Glomerular endothelial cell (primary cell): ENCODE measurements around the gene FAM78A. TPM values are rescaled to one million over a fixed set of nuclear protein-coding genes. Genes with fewer than 3 reads are reported as not detected.
"Not testable (repeated sequence)": the region's sequence is repeated elsewhere in the genome, so short reads cannot be mapped to it uniquely, and the experiment has no call there.

Experiments used
- DNase-seq: peaks from one replicate; pipeline ENCODE4 v3.0.0-alpha.2; 2011; ENCODE audit warnings: low read depth, low spot score; ENCODE audit errors: extremely low read depth
- total RNA-seq: library from RNA; depleted of rRNA; stranded (reverse); fragments of >200 nt; gene quantifications from 2 replicates; pipeline ENCODE4 v1.2.3, GENCODE V29; 2015

Gene FAM78A
- total RNA-seq, 1 donor from 2014 or later, result 25.2 TPM

DNA sequence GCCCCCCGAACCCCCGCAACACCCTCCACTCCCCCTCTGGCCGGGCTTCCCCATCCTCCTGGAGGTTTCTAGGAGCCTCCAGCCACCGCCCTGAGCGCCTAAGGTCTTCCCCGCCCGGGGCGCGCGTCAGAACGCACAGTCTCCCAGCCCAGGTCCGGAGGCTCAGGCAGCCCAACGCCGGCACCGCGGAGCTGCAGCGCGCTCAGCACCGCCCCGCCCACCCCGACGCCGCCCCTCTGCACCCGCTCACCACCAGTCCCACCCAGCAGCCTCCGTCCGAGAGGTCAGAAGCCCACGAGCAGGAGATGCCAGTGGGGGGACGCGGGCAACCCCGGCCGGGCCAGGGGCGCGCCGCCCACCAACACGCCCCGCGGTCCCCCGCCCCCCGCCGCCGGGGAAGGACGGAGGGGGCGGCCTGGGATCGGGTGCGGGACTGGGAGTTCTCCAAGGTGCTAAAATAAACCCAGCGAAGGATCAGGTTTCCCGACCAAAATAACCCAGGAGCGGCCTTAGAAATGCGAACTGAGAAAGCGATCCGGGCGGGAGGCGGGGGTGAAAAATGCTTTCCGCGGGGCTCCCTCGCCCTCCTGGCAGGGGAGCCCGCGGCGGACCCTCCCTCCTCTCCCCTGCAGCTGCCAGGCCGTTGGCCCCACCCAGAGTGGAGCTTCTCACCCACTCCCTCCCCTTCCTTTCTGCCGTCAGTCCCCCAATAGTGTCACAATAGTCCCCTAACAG, 6.5 kb upstream of the FAM78A start:
- DNase-seq, result no peak

DNA sequence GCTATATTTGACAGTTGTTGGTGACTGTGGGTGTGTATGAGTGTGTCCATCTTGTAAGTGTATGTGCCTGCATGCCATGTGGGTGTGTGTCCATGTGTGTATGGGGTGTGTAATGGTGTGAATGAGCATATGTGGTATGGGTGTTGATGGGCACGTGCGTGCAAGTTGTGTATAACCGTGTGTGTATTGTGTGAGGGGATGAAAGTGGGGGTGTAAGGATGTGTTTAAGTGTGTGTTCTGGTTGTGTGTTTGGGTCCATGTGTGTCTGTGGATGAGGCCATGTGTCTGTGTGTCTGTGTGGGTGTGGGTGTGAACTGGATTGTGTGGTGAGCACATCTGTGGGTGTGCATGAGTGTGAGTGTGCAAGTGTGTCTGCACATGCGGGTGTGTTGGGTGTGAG, 5.9 kb upstream of the FAM78A start:
- no peak for DNase-seq

DNA sequence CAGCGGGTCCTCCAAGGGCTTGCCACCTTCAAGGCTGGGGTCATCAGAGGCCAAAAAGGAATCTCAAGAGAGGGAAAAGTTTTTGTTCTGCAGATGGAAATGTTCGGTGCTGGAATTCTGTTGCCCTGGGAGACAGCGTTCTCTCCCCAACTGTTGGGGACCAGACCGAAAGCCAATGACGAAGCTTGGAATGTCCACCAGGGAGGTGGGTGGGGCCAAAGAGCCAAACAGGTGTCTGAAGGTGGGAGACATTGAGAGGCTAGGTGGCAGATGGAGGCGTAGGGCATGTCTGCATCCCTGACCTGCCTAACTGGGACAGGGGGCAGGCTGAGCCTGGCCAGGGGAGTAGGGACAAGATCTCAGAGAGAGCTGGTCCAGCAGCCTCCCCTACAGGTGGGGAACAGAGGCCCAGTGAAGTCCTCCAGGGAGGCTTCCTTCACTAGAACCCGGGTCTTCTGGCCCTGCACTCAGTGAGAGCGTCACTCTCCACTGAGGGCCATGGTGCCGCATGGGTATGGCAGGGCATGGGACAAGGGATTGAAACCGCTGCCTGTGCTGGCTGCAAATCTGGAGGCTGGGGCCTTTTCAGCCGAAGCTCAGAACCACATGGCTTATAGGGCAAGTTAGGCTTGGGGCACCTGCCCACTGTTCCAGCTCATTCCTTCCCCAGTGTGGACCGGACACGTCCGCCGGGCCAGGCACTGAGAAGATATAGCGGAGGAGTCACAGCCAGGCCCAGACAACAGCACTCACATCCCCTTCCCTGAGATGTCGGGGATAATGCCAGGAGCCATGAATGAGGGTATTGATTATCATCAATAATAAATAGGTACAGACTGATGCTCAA, 5.0 kb upstream of the FAM78A start:
- DNase-seq, result no peak

DNA sequence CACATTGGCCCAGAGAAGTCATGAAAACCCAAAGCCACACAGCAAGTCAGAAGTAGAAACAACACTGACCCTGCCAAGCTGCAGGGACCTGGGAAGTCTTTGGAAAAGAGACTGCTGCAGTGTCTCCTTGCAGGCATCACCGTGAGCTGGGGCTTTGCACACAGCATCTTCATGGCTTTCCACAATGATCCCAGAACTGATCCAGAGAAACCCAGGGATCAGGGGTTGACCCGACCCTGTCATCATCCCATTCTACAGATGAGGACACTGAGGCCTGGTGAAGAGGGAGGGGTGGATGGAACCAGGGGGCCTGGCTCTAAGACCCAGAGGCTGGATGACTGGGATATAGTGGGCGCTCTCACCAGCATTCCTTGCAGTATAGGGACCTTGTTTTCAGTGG, 4.3 kb upstream of the FAM78A start:
- DNase-seq, result no peak

DNA sequence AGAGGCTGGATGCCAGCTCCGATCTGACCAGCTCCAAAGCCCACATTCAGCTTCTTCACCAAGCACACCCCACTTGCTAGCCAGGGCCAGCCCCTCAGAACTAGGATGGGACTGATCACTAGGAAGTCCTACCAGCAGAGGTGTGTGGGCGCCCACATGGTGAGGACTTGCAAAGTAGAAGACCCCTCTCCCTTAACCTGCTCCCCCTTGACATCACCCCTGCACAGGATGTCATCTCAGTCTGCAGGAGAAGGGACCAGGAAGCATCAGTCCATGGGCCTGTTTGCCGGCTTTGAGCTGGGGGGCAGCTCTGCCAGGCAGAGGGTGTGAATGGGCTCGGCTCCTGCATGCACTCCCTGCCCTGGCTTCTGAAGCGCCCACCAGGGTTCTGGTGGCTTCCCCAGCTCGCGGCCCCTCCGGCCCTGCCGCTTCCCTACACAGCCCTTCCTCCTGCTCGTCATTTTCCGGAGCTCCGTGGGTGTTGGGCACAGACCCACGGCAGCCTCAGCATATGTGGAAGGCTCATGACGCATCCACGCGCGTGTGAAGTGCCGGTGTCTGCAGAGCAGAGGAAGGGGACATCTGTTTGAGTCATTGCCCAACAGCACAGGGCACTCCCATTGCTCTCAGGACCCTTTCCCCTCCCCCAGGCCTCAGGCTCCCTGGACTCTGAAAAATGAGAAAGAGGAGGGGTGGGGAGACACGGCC, 3.7 kb upstream of the FAM78A start:
- DNase-seq, result no peak

DNA sequence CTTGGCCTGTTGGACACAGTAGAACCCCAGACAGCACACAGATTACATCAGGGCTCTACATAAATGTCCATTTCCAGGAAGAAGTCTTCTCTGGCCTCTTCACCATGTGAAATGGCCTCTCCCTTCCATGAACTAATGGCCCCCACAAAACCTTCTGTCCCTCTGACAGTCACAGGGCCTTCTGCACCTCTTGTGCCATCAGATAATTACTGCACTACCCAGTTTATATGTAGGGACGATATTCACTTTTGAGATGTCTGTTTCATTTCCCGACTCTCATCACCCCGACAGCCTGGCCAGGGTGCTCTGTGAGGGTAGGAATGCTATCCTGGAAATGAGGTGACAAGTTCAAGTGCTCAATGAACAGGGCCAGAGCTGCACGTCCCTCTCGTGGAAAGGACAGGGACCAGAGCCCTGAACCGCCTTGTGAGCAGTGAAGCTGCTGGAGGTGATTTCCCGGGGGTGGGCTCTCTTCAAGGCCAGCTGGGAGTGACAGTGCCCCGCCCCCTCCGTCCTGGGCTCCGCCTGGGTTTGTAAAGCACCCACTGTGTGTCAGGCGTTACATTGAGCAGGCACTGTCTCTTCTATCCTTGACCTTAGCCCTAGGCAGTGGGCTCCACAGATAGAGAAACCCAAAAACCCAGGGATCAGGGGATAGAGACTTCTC, 3.0 kb upstream of the FAM78A start:
- DNase-seq, result no peak

DNA sequence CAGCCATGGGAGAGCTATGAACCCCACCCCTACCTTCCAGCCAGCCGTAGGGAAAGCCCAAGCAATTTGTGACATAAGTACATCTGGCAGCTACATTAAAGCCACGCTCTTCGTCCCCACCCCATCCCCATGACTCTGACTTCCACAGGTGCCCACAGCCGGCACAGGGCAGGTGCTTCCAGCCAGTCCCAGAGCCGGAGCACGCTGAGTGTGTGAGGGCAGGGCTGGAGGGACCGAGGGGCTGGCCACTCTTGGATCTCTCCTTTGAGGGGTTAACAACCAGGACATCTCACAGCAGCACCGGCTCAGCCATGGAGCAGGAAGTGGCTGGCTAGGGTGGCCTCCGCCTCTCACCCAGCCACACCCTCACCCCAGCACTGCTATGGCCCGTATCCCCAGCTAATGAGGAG, 2.4 kb upstream of the FAM78A start:
- no peak for DNase-seq

DNA sequence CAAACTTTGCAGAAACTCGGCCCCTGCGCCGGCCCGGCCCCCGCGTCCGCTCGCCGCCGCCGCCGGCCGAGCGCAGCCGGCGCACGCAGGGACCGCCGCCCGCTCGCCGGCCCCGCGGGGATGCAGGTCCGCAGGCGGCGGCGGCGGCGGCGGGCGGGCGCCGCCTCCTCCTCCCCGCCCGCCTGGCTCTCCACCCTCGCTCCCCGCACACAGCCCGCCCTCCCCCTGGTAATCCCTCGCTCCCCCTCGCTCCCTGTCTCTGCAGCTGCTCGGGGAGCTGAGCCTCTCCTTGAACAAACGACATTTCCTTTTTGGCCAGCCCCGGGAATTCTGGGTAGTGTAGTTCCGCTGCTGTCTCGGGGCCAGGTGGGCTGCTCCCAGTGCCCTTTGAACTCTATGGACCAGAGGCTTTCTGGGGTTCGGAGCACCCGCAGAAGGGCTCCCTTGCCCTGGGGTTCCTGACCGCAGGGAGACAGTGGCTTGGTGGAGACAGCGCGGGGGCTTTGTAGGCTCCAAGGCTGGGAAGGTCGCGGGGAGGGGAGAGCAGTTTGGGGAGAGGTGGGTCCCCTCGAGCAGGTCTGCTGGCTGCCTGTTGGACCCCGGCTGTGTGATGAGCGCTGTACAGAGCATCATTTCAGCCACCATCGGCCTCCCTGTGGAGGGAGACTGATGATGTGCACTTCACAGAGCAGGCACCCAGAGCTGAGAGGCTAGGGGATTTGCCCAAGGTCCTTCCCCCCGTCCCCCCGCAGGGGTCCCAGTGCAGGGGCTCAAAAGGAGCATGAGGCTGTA, 1.8 kb upstream of the FAM78A start:
- DNase-seq, result peak; percentile 22

DNA sequence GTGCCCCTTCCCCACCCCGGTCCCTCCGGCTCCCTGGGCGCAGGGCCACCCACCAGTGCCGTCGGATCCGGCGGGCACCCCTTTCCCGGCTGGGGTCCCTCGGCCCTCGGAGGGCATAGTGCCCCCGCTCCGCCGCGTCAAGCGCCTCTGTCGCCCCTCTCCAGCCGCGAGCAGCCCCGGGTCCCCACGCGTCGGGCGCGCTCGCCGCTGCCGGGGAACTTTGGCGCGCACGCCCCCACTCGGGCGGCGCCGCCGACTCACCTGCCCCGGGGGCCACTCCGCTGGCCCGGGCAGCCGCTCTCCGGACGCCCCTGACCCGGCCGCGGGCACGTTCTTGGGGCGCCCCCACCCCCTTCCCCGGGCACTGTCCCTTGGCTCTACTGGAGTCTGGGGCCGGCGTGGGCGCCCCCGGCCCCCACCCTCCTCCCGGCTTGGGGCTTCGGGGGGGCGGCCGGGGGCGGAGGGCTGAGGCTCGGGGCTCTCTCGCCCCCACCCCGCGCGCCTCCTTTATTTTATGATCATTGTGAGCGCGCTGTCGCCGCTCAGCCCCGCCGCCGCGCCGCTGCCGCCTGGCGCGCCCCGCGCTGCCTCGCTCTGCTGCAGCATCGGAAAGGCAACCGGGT, 1.1 kb upstream of the FAM78A start:
- DNase-seq, result no peak

DNA sequence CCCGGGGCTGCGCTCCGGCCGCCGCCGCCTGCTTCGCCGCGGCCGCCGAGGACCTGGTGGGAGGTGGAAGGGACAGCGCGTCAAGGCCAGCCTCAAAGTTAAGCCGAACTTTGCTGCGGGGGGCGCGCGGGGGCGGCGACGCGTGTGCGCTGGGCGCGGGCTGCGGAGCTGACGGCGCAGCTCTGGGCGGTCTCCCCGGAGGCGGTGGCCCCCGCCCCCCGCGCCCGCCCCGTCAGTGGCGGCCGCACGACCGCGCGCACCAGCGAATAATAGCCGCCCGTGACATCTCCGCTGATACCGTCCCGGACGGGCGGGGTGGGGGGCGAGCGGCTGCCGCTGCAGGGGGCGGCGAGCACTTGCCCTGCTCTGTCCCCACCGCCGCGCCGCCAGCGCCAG, 579 bp upstream of the FAM78A start:
- DNase-seq, result no peak

DNA sequence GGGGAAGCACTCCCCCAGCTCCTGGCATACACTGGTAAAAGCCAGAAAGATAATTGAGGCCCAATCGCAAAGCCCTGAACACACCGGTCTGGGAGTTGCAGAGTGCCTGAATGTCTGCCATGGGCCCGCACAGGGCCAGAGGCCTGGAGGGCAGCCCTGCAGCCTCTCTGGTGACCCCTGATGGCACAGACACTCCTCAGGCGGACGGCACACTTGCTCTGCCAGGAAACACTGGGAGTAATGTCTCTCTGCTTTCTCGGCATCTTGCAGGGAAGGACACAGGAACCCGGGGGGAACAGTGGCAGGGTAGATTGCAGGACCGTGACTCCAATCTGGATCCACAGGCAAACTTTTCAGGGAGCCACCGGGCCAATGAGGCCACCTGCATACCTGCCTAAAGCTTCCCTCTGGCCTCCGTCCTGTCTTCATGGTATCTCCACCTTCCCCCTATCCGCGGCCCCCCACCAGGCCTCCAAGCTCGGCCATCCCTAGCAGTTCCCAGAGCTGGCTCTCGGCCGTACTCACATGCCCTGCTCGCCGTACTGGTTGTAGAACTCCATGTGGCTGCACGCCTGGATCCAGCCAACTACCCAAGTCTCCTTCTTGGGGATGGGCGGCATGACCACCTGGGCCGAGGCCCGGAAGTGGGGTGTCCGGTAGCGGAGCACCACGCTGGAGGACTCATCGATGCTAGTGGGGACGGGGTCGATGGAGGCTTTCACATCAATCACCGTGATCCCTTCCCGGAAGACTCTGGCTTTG, 797 bp downstream of the FAM78A start:
- DNase-seq, result no peak

DNA sequence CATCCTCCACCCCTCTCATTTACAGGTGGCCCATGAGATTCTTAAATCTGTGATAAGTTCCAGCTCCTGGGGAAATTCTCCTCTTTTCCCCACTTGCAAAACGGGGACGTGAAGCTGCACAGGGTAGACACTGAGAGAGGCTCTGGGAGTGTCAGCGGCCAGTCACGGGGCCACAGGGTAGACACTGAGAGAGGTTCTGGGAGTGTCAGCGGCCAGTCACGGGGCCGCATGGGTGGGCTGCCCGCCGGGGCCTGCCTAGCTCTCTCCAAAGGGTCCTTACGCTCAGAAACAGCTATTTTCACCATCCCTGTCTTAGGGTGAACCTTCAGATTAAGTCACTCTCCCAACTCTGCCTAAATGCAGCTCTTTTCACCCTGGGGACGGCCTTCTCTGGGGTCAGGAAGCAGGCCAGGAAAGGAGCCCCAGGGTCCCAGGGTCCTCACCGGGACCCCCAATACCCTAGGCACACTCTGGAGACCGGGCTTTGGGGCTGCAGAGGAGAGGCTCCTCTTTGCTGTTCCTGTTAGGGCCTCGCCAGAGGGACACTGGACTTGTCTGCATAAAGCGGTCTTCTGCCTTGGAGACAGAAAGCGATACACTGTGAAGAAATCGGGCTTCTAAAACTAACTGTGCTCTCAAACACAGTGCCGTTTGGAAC, 1.5 kb downstream of the FAM78A start:
- no peak for DNase-seq

DNA sequence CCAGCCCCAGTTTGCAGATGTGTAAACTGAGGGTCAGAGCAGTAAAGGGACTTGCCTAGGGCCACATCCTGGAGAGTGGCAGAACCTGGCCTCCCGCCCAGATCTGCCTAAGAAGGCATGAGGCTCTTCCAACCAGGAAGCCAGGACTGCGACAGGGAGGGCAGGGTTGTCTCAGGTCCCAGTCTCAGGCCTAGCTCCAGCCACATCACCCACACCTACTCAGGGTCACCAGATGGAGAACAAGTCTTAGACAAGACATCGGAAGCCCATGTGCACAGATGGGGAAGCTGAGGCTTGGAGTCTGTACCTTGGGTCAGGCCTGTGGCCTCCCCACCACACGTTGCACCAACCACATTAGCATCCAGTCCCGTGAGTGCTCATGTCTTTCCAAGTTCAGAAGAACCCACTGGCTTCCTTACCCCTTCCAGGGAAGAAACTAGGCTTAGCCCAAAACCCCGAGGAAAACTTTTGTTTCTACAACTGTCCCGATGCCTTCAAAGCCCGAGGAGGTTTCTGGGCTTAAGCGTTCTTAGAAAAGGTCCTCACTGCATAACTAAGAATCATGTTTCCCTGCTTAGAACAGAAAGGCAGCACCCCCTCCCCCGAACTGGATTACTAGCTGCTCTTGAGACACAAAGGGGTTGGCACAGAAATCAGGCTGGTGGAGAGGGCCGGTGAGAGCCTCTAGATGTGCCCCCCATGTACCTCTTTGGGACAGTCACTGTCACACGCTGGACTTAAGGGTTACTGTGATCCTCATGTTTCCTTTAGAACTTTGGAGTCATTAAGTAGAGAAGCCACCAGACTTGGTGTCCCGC, 2.2 kb downstream of the FAM78A start:
- DNase-seq, result no peak

DNA sequence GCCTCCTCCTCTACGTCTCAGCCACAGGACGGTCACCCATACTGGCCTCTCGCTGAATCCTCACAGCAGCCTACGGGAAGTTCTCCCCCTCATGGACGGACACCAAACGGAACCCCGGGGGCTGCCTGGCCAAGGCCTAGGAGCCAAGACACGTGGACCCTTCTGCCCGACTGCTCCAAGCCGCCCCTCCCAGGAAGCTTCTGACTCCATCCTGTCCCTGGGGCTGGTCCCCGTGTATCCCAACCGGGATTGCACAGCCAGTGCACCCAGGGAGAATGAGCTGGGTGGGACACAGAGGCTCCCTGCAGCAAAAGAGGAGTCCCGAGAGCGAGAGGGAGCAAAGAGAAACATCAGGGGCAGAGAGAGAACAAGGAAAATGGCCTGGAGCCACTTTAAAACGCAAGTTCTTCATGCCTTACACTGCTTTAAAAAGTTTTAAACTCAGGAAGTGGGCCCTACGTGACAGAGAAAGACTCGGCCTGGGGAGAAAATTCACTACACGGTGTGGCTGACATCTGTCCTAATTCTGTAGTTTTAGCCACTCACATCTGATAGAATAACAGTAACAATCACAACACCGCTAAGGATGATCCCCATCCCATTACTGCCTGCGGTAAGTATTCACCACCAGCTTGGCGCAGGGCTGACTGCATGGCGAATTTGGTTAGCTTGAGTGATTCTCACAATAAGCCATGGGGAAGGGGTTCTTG, 3.0 kb downstream of the FAM78A start:
- no peak for DNase-seq

DNA sequence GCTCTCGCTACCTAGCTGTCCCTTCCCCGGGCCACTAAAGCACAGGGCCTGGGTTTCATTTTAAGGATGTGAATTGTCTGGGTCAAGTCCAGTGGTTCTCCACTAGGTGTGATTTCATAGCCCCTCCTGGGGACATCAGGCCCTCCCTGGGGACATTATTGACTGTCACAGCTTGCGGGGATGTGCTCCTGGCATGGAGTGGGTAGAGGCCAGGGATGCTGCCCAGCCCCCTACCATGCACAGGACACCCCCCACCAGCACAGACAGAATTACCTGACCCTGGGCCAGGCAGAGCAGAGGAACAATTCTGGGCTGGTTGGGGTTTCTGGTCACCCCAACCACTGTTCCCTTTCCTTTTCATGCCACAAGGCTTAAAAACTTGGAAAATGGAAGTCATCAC, 4.1 kb downstream of the FAM78A start:
- no peak for DNase-seq

DNA sequence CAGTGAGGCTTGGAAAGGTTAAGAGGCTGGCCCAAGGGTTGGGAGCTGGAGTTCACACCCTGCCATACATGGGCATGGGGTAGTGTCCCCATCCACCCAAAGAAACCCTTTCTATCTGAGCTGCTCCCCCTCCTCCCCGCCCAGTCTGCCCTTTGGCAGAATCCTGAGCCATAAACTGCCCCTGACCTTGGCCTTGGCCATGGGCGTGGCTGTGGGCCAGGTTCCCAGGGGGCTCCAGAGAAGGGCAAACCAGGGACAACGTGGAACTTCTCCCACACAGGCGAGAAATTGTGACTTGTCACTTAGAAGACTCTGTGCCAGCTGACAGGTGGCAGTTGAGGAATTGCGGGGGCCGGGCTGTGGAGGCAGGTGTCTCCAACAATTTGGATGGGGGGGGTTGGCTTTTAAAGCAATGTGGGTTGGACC, 4.8 kb downstream of the FAM78A start:
- no peak for DNase-seq

DNA sequence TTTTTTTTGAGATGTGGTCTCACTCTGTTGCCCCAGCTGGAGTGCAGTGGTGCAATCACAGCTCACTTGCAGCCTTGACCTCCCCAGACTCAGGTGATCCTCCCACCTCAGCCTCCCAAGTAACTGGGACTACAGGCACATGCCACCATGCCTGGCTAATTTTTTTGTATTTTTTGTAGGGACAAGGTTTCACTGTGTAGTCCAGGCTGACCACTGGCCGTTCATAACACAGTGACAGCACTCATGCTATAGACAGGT, 5.4 kb downstream of the FAM78A start:
- not testable (repeated sequence) for DNase-seq
